Ectodermal cell (in vitro differentiated cells): ENCODE data around the gene SRRM5.
"Not testable (repeated sequence)": the region's sequence is repeated elsewhere in the genome, so short reads cannot be mapped to it uniquely, and the experiment has no call there.

Experiments
- H3K27ac ChIP-seq: 2 replicates; pipeline ENCODE4 v1.7.0; 2013; ENCODE audit warnings: mild to moderate bottlenecking, low read depth, low read length; ENCODE audit not compliant: insufficient read depth, poor library complexity, severe bottlenecking
- H3K27me3 ChIP-seq: 2 replicates; pipeline ENCODE4 v1.7.0; 2013; ENCODE audit warnings: mild to moderate bottlenecking, low read length; ENCODE audit not compliant: insufficient read depth, control insufficient read depth, poor library complexity, severe bottlenecking
- H3K36me3 ChIP-seq: one replicate; pipeline ENCODE4 v1.7.0; 2013; ENCODE audit warnings: low read length; ENCODE audit not compliant: control insufficient read depth, insufficient read depth
- H3K4me1 ChIP-seq: one replicate; pipeline ENCODE4 v1.7.0; 2013; ENCODE audit warnings: low read length; ENCODE audit not compliant: control insufficient read depth, insufficient read depth
- H3K4me3 ChIP-seq: 2 replicates; pipeline ENCODE4 v1.7.0; 2013; ENCODE audit warnings: low read depth, low read length, control low read depth; ENCODE audit not compliant: insufficient read depth
- H3K9me3 ChIP-seq: 2 replicates; pipeline ENCODE4 v1.7.0; 2013; ENCODE audit warnings: mild to moderate bottlenecking, low read length, moderate library complexity; ENCODE audit not compliant: control insufficient read depth
- WGBS, 2 experiments: methylation state at CpG; one replicate each; pipeline ENCODE4 v1.1.7; 2013; ENCODE audit warnings: missing lambda C conversion rate in 2 of 2; 5-methylcytosine and 5-hydroxymethylcytosine counted together

Gene SRRM5

GRCh38 chr19:43598445-43599240, 13.2 kb upstream of the SRRM5 start:
- Histone ChIP-seq H3K9me3 (no peaks in the 10 kb centered on the region), H3K4me3 (no peak overlapping the region), H3K27me3 (no peaks in the 10 kb centered on the region), H3K4me1 (peaks cover 7% of the 10 kb centered on the region), H3K27ac (no peak overlapping the region), H3K36me3 (peaks cover 7% of the 10 kb centered on the region)
- WGBS, 2 experiments: 95 to 96% methylated on average over 19 of the region's 19 CpGs

- no peaks in the 10 kb centered on the region for H3K36me3 ChIP-seq
Measured at GRCh38 chr19:43599635-43600295, 12.1 kb upstream of the SRRM5 start.

GRCh38 chr19:43600326-43600725, 11.6 kb upstream of the SRRM5 start:
- not testable (repeated sequence) for H3K4me1 ChIP-seq, H3K9me3 ChIP-seq, H3K27ac ChIP-seq, H3K27me3 ChIP-seq, H3K36me3 ChIP-seq, H3K4me3 ChIP-seq
- 86 to 93% methylated on average over 5 of the region's 5 CpGs for WGBS, 2 experiments

More at GRCh38 chr19:43599635-43600295, 12.1 kb upstream of the SRRM5 start:
- WGBS, 2 experiments: 90 to 95% methylated on average over 2 to 4 of the region's 4 CpGs
- no peak overlapping the region for H3K27ac ChIP-seq
- no peaks in the 10 kb centered on the region for H3K9me3 ChIP-seq
- no peaks in the 10 kb centered on the region for H3K27me3 ChIP-seq
- peaks cover 7% of the 10 kb centered on the region for H3K4me1 ChIP-seq
- no peak overlapping the region for H3K4me3 ChIP-seq

DNA sequence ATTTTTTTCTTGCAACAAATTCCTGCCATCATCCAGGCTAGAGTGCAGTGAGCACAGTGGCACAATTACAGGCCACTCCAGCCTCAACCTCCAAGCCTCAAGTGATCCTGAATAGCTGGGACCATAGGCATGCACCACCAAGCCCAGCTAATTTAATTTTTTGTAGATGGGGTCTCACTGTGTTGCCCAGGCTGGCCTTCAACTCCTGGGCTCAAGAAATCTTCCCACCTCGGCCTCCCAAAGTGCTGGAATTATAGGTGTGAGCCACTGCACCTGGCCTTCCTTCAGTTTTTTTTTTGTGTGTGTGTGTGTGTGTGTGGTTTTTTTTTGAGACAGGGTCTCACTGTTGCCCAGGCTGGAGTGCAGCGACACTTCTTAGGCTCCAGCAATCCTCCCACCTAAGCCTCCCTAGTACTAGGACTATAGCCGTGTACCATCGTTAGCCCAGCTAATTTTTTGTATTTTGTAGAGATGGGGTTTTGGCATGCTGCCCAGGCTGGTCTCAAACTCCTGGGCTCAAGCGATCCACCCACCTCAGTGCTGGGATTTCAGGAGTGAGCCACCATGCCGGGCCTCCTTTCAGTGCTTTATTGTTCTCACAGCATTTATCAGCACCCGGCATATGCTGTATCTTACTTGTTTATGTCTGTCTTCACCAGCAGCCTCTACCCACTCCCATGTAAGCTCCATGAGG, 5.9 kb upstream of the SRRM5 start:
- no peak overlapping the region for H3K27ac ChIP-seq
- H3K4me1 ChIP-seq: no peaks in the 10 kb centered on the region
- H3K4me3 ChIP-seq: no peak overlapping the region
- H3K27me3 ChIP-seq: no peaks in the 10 kb centered on the region
- H3K9me3 ChIP-seq: no peaks in the 10 kb centered on the region
- H3K36me3 ChIP-seq: no peaks in the 10 kb centered on the region
- 88 to 89% methylated on average over 7 of the region's 7 CpGs for WGBS, 2 experiments

- 93 to 97% methylated on average over 7 of the region's 7 CpGs for WGBS, 2 experiments
- Histone ChIP-seq H3K27me3 (no peaks in the 10 kb centered on the region), H3K36me3 (peaks cover 1% of the 10 kb centered on the region), H3K4me1 (no peaks in the 10 kb centered on the region), H3K4me3 (no peak overlapping the region), H3K9me3 (no peaks in the 10 kb centered on the region), H3K27ac (no peak overlapping the region)
Measured at GRCh38 chr19:43606569-43607229, 5.2 kb upstream of the SRRM5 start.

GRCh38 chr19:43607238-43608205, 4.4 kb upstream of the SRRM5 start:
- Histone ChIP-seq H3K4me3 (no peak overlapping the region), H3K27me3 (no peaks in the 10 kb centered on the region), H3K36me3 (peaks cover 4% of the 10 kb centered on the region), H3K9me3 (no peaks in the 10 kb centered on the region), H3K4me1 (no peaks in the 10 kb centered on the region), H3K27ac (no peak overlapping the region)
- WGBS, 2 experiments: 92 to 93% methylated on average over 28 of the region's 28 CpGs

GRCh38 chr19:43609872-43610271, 2.0 kb upstream of the SRRM5 start:
- H3K36me3 ChIP-seq: peaks cover 22% of the 10 kb centered on the region
- no peak overlapping the region for H3K27ac ChIP-seq
- H3K4me1 ChIP-seq: no peaks in the 10 kb centered on the region
- H3K4me3 ChIP-seq: no peak overlapping the region
- WGBS, 2 experiments: 84 to 86% methylated on average over 7 of the region's 7 CpGs
- no peaks in the 10 kb centered on the region for H3K27me3 ChIP-seq
- no peaks in the 10 kb centered on the region for H3K9me3 ChIP-seq

GRCh38 chr19:43610493-43610892, 1.4 kb upstream of the SRRM5 start:
- 71 to 79% methylated on average over 3 of the region's 3 CpGs for WGBS, 2 experiments
- Histone ChIP-seq H3K9me3 (no peaks in the 10 kb centered on the region), H3K27ac (no peak overlapping the region), H3K36me3 (peaks cover 22% of the 10 kb centered on the region), H3K4me3 (no peak overlapping the region), H3K27me3 (no peaks in the 10 kb centered on the region), H3K4me1 (no peaks in the 10 kb centered on the region)

DNA sequence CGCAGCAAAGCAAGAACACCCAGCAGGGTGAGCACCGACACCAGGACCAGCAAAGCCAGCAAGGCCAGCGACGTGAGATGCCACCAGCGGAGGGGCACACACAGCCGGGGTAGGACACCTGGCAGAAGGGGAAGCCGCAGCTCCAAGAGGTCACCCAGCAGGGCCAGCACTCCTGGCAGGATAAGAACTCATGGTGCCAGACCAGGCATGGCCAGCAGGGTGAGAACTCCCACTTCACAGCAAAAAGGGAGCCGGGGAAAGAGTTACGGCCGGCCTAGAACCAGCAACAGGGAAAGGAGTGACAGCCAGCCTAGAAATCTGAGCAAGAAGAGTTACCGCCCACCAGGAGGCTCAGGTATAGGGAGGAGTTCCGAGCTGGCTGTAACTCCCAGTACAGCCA, 486 bp downstream of the SRRM5 start:
- Histone ChIP-seq H3K36me3 (peaks cover 22% of the 10 kb centered on the region), H3K27me3 (no peaks in the 10 kb centered on the region), H3K4me3 (no peak overlapping the region), H3K27ac (no peak overlapping the region), H3K4me1 (no peaks in the 10 kb centered on the region), H3K9me3 (no peaks in the 10 kb centered on the region)
- 96% methylated on average over 12 of the region's 12 CpGs for WGBS, 2 experiments
